Natural killer cell (primary cell): ENCODE measurements around the gene ANKDD1A. TPM values are rescaled to one million over a fixed set of nuclear protein-coding genes. Genes with fewer than 3 reads are reported as not detected.

Experiments used
- ATAC-seq, 3 donors: fragments of 150-1000 bp in 2 of 3; fragments of 200-7000 bp in 1 of 3; cut with Tn5 transposase; 1 replicate in 1 of 3; 2 replicates in 2 of 3; pipeline ENCODE4 v1.10.0; 2021; ENCODE audit warnings: mild to moderate bottlenecking in 2 of 3, moderate library complexity in 2 of 3
- DNase-seq, 2 donors: peaks; one replicate each; pipeline versions ENCODE4 v3.0.0 to v3.0.0-alpha.2; 2013 to 2021; ENCODE audit warnings: mixed read lengths in 1 of 2
- H3K27ac ChIP-seq: one replicate; pipeline ENCODE4 v1.5.1; 2013; ENCODE audit warnings: mild to moderate bottlenecking, low read length
- H3K27me3 ChIP-seq: one replicate; pipeline ENCODE4 v1.6.1; 2013; ENCODE audit warnings: low read length; ENCODE audit not compliant: control insufficient read depth, insufficient read depth
- H3K36me3 ChIP-seq: one replicate; pipeline ENCODE4 v1.6.1; 2013; ENCODE audit warnings: low read length; ENCODE audit not compliant: control insufficient read depth, insufficient read depth
- H3K4me1 ChIP-seq: one replicate; pipeline ENCODE4 v1.6.1; 2013; ENCODE audit warnings: low read length; ENCODE audit not compliant: control insufficient read depth, insufficient read depth
- H3K4me3 ChIP-seq: one replicate; pipeline ENCODE4 v1.5.1; 2013; ENCODE audit warnings: low read length
- H3K9me3 ChIP-seq: one replicate; pipeline ENCODE4 v1.6.1; 2013; ENCODE audit warnings: low read length; ENCODE audit not compliant: control insufficient read depth, insufficient read depth
- H3K27ac Mint-ChIP-seq, 2 donors: one replicate each; pipeline ENCODE4 v1.8.0; 2022; ENCODE audit warnings: mild to moderate bottlenecking in 2 of 2, mixed read lengths in 2 of 2, moderate library complexity in 1 of 2
- H3K27me3 Mint-ChIP-seq, 2 donors: one replicate each; pipeline ENCODE4 v1.8.0; 2022; ENCODE audit warnings: low read depth in 2 of 2, mixed read lengths in 2 of 2
- H3K36me3 Mint-ChIP-seq: one replicate; pipeline ENCODE4 v1.8.0; 2022; ENCODE audit warnings: mixed read lengths
- H3K4me1 Mint-ChIP-seq, 2 donors: one replicate each; pipeline ENCODE4 v1.8.0; 2022; ENCODE audit warnings: mixed read lengths in 2 of 2
- H3K4me3 Mint-ChIP-seq: one replicate; pipeline ENCODE4 v1.8.0; 2022; ENCODE audit warnings: mild to moderate bottlenecking, moderate library complexity, mixed read lengths
- H3K9me3 Mint-ChIP-seq, 2 donors: one replicate each; pipeline ENCODE4 v1.8.0; 2022; ENCODE audit warnings: mixed read lengths in 2 of 2
- WGBS: methylation state at CpG from one replicate; pipeline ENCODE4 v1.1.7; 2013; ENCODE audit warnings: missing lambda C conversion rate; ENCODE audit not compliant: insufficient coverage; 5-methylcytosine and 5-hydroxymethylcytosine counted together
- intact Hi-C: fragments of 100-400 bp; cut with micrococcal nuclease; formaldehyde crosslinking; loops from one replicate; pipeline ENCODE4 v1.14.2; 2022
- total RNA-seq, 4 donors: library from RNA; stranded (reverse); fragments of 120-200 nt in 1 of 4; gene quantifications; one replicate each; pipeline versions ENCODE4 v1.2.3 to v1.2.4, GENCODE V29; 2013 to 2022
- TF ChIP-seq, protein P1 (sequence below): fragments of 200-600 bp; IDR thresholded peaks from one replicate; pipeline ENCODE4 v1.8.0; 2022; ENCODE audit warnings: antibody characterized with exemption

The ANKDD1A gene
- total RNA-seq, 3 donors from 2014 or later (not counting 1 experiment from before 2014, with no cell fraction given) = 13.7 to 16.2 (median 13.9) TPM

DNA sequence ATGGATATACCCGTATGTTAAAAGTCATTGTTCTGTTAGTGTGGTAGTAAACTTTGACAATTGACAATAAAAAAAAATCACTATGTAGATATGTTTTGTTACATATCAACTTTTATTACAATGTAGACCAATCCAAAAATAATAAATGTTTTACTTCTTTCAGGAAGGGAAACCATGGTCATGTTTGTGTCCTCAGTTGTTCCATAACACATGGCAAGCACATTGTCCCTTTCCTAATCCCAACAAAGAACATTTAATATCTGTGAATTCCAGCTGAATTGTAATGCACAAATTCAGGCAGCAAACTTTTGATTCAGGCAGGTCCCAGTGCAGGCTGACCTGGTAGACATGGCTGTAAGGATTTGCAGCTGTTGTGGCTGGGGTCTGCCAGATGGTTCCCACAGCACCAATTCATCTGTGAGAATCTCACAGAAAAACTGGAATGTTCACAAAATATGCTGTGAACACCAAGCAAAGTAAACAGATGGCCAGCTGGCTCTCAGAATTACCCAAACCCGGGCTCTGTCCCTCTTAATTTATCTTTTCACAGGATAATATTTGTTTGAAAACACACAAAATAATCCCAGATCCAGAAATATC, 79.9 kb downstream of the ANKDD1A start:
- H3K9me3 Mint-ChIP-seq = no peaks in the 10 kb centered on the region
- peak overlapping the region; percentile 94 to 96 for H3K27ac Mint-ChIP-seq
- TF ChIP-seq, protein P1, sequence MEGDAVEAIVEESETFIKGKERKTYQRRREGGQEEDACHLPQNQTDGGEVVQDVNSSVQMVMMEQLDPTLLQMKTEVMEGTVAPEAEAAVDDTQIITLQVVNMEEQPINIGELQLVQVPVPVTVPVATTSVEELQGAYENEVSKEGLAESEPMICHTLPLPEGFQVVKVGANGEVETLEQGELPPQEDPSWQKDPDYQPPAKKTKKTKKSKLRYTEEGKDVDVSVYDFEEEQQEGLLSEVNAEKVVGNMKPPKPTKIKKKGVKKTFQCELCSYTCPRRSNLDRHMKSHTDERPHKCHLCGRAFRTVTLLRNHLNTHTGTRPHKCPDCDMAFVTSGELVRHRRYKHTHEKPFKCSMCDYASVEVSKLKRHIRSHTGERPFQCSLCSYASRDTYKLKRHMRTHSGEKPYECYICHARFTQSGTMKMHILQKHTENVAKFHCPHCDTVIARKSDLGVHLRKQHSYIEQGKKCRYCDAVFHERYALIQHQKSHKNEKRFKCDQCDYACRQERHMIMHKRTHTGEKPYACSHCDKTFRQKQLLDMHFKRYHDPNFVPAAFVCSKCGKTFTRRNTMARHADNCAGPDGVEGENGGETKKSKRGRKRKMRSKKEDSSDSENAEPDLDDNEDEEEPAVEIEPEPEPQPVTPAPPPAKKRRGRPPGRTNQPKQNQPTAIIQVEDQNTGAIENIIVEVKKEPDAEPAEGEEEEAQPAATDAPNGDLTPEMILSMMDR = no peak
- Histone ChIP-seq H3K4me1 (peaks cover 14% of the 10 kb centered on the region), H3K27ac (no peak overlapping the region), H3K4me3 (no peak overlapping the region), H3K36me3 (no peaks in the 10 kb centered on the region), H3K9me3 (no peaks in the 10 kb centered on the region), H3K27me3 (no peaks in the 10 kb centered on the region)
- WGBS = 92% methylated on average over 1 of the region's 2 CpGs
- peaks cover 31 to 33% of the 10 kb centered on the region in 2 donors for H3K4me1 Mint-ChIP-seq
- no peak for DNase-seq
- intact Hi-C loops = no loop called here
- no peak for ATAC-seq
- H3K27me3 Mint-ChIP-seq = no peaks in the 10 kb centered on the region
- H3K4me3 Mint-ChIP-seq = peak overlapping the region; percentile 43
- H3K36me3 Mint-ChIP-seq = no peaks in the 10 kb centered on the region

DNA sequence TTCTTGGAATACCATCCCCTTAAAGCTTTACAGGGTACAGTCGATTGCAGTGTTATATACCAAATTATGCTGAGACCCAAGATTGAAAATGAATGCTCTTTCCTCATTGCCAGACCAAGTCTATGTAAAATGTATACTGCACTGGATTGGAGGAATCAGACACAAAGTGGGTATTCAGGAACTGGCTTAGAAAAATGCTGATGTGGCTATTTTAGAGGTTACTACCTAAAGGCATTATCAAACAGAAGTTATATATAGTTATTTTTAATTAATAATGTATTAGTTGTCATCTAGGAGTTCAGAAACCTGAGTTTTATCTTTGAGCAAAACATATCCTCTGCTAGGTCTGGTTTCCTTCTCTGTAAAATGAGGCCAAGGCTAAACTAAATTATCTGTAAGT, 81.6 kb downstream of the ANKDD1A start:
- TF ChIP-seq, protein P1 = no peak
- H3K36me3 Mint-ChIP-seq = no peaks in the 10 kb centered on the region
- H3K4me3 ChIP-seq = no peak overlapping the region
- H3K36me3 ChIP-seq = no peaks in the 10 kb centered on the region
- intact Hi-C loops = no loop called here
- no peak overlapping the region for H3K4me3 Mint-ChIP-seq
- 30% methylated on average over 1 of the region's 1 CpG for WGBS
- no peaks in the 10 kb centered on the region for H3K9me3 Mint-ChIP-seq
- ATAC-seq = no peak
- H3K27ac ChIP-seq = no peak overlapping the region
- no peak overlapping the region for H3K27ac Mint-ChIP-seq
- peaks cover 22% of the 10 kb centered on the region in 2 donors for H3K4me1 Mint-ChIP-seq
- DNase-seq = no peak
- no peaks in the 10 kb centered on the region for H3K27me3 ChIP-seq
- no peaks in the 10 kb centered on the region for H3K9me3 ChIP-seq
- H3K27me3 Mint-ChIP-seq = no peaks in the 10 kb centered on the region
- peaks cover 14% of the 10 kb centered on the region for H3K4me1 ChIP-seq

DNA sequence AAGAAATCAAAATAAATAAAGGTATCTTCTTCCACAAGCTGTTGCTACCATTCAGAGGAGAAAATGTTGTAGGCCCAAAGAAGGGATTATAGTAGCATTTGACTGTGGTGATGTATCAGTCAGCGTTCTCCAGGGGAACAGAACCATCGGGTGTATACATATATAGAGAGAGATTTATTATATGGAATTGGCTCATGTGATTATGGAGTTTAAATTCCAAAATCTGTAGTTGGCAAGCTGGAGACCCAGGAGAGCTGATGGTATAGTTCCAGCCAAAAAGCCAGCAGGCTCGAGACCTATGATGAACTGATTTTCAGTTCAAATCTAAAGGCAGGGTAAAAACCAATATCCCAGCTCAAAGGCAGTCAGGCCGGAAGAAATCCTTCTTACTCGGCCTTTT, 85.4 kb downstream of the ANKDD1A start:
- no peaks in the 10 kb centered on the region for H3K9me3 Mint-ChIP-seq
- WGBS = 80% methylated on average over 5 of the region's 5 CpGs
- no peaks in the 10 kb centered on the region for H3K36me3 ChIP-seq
- no peak overlapping the region for H3K4me3 ChIP-seq
- H3K36me3 Mint-ChIP-seq = no peaks in the 10 kb centered on the region
- H3K27me3 ChIP-seq = no peaks in the 10 kb centered on the region
- H3K27me3 Mint-ChIP-seq = no peaks in the 10 kb centered on the region
- H3K4me1 ChIP-seq = no peaks in the 10 kb centered on the region
- DNase-seq (no peak), ATAC-seq (no peak)
- H3K27ac Mint-ChIP-seq = no peak overlapping the region
- no peak overlapping the region for H3K4me3 Mint-ChIP-seq
- H3K9me3 ChIP-seq = no peaks in the 10 kb centered on the region
- H3K4me1 Mint-ChIP-seq = no peaks in the 10 kb centered on the region
- H3K27ac ChIP-seq = no peak overlapping the region
- TF ChIP-seq, protein P1 = no peak
- intact Hi-C loops = no loop called here
